Thyroid gland (tissue), 4 donors: Measurements from ENCODE around the gene MINAR1. TPM values are rescaled to one million over a fixed set of nuclear protein-coding genes. Genes with fewer than 3 reads are reported as not detected.

Source experiments
- DNase-seq, 2 donors: peaks; one replicate each; pipeline ENCODE4 v3.0.0-alpha.2; 2019
- H3K27ac ChIP-seq, 3 donors: fragments of 200-600 bp; sonication (generic); 1 replicate in 2 of 3; 2 replicates in 1 of 3; pipeline ENCODE4 v1.5.1; 2016 to 2019; ENCODE audit warnings: mild to moderate bottlenecking in 1 of 3, moderate library complexity in 1 of 3
- H3K27me3 ChIP-seq: fragments of 200-600 bp; sonication (generic); one replicate; pipeline ENCODE4 v1.5.1; 2019
- H3K36me3 ChIP-seq, 2 donors: fragments of 200-600 bp; sonication (generic); one replicate each; pipeline ENCODE4 v1.5.1; 2016 to 2019
- H3K4me1 ChIP-seq, 2 donors: fragments of 200-600 bp; sonication (generic); one replicate each; pipeline ENCODE4 v1.5.1; 2017 to 2019
- H3K4me3 ChIP-seq, 3 donors: fragments of 200-600 bp; sonication (generic); replicated peaks in 1 of 3; 1 replicate in 2 of 3; 2 replicates in 1 of 3; pipeline ENCODE4 v1.5.1; 2016; ENCODE audit warnings: mild to moderate bottlenecking in 1 of 3
- H3K9me3 ChIP-seq: fragments of 200-600 bp; sonication (generic); one replicate; pipeline ENCODE4 v1.5.1; 2017
- POLR2A ChIP-seq, 2 donors: fragments of 450-650 bp; IDR thresholded peaks; one replicate each; pipeline ENCODE4 v1.6.1; 2017; ENCODE audit warnings: antibody characterized with exemption in 2 of 2, mild to moderate bottlenecking in 2 of 2, moderate library complexity in 1 of 2
- WGBS, 2 donors: methylation state at CpG; one replicate each; pipeline ENCODE4 v1.1.5; 2017; 5-methylcytosine and 5-hydroxymethylcytosine counted together
- intact Hi-C: fragments of 100-400 bp; cut with DNase I; formaldehyde crosslinking; loops from one replicate; pipeline ENCODE4 v1.15.1; 2023
- total RNA-seq, 4 donors: library from RNA; depleted of rRNA; stranded (reverse); fragments of >200 nt; gene quantifications; one replicate each; pipeline ENCODE4 v1.2.3, GENCODE V29; 2016
- TF ChIP-seq, protein P1 (sequence below), 6 experiments: fragments of 200-600 bp in 3 of 6; fragments of 450-650 bp in 3 of 6; sonication (generic) in 3 of 6; IDR thresholded peaks; one replicate each; pipeline ENCODE4 v1.5.1; 2016 to 2019; ENCODE audit warnings: antibody characterized with exemption in 6 of 6, mild to moderate bottlenecking in 2 of 6, inconsistent platforms in 1 of 6, moderate library complexity in 1 of 6

The MINAR1 gene
- total RNA-seq, 4 donors from 2014 or later: 0.67 to 1.3 (median 1.1) TPM

DNA sequence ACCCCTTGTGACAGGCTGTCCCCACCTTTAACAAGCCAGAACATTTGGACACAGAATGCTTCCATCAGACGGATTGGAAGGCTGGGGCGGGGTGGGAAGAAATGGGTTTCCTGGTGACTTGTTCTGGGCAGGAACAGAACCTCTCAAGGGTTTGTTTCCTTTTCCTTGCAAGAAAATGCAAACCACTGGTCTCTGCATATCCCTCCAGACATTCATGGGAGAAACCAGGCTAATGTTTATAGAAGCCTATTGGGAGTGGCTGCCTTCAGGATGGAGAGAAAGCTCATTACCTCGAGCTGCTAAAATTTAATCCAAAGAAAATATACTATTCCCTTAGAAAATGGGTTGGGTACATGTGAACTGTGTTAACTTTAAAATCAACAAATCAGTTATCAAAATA lies 21.9 kb downstream of the MINAR1 start:
- H3K36me3 ChIP-seq: no peaks in the 10 kb centered on the region
- no peak for DNase-seq
- no peak overlapping the region for H3K27ac ChIP-seq
- H3K4me1 ChIP-seq: no peaks in the 10 kb centered on the region
- no peaks in the 10 kb centered on the region for H3K9me3 ChIP-seq
- intact Hi-C loops: no loop called here
- WGBS, 2 donors: 65 to 74% methylated on average over 3 of the region's 3 CpGs
- TF ChIP-seq POLR2A (IDR thresholded peaks at IDR 0.05): no peak
- TF ChIP-seq, protein P1, sequence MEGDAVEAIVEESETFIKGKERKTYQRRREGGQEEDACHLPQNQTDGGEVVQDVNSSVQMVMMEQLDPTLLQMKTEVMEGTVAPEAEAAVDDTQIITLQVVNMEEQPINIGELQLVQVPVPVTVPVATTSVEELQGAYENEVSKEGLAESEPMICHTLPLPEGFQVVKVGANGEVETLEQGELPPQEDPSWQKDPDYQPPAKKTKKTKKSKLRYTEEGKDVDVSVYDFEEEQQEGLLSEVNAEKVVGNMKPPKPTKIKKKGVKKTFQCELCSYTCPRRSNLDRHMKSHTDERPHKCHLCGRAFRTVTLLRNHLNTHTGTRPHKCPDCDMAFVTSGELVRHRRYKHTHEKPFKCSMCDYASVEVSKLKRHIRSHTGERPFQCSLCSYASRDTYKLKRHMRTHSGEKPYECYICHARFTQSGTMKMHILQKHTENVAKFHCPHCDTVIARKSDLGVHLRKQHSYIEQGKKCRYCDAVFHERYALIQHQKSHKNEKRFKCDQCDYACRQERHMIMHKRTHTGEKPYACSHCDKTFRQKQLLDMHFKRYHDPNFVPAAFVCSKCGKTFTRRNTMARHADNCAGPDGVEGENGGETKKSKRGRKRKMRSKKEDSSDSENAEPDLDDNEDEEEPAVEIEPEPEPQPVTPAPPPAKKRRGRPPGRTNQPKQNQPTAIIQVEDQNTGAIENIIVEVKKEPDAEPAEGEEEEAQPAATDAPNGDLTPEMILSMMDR (IDR thresholded peaks at IDR 0.05): no peak
- H3K27me3 ChIP-seq: no peaks in the 10 kb centered on the region
- H3K4me3 ChIP-seq: no peak overlapping the region

DNA sequence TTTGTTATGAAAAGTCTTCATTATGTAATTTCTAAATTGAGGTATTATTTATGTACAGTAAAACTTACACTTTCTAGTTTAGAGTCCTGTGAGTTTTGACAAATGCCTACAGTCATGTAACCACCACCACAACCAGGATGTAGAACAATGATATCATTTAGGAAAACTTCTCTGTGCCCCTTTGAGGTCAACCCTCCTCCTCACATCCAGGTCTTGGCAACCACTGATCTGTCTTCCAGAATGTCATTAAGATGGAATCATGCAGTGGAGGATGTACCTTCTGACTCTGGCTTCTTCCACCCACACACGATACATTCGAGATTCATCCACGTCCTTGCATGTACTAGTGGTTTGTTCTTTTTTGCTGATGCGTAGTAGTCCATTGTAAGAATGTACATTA lies 23.2 kb downstream of the MINAR1 start:
- H3K9me3 ChIP-seq: no peaks in the 10 kb centered on the region
- no peak for DNase-seq

DNA sequence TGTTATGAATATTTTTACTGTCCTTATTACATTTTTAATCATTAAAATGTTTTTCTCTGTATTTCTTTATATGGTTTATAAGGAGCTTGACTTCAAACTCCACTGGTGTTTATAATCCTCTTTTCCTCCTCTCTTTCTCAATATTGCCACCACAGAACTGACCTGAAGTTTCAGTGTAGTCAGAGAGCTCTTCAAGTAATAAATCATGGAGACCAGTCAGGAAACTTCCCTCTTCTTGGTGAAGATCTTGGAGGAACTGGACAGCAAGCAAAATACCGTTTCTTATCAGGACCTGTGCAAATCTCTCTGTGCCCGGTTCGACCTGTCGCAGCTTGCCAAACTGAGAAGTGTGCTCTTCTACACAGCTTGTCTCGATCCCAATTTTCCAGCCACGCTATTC lies 23.8 kb downstream of the MINAR1 start:
- WGBS, 2 donors: 92 to 95% methylated on average over 6 of the region's 6 CpGs
- TF ChIP-seq, protein P1 (IDR thresholded peaks at IDR 0.05): no peak
- no peak for TF ChIP-seq POLR2A (IDR thresholded peaks at IDR 0.05)
- Histone ChIP-seq H3K9me3 (no peaks in the 10 kb centered on the region), H3K36me3 (no peaks in the 10 kb centered on the region), H3K4me1 (no peaks in the 10 kb centered on the region), H3K4me3 (no peak overlapping the region), H3K27ac (no peak overlapping the region), H3K27me3 (no peaks in the 10 kb centered on the region)
- intact Hi-C loops: no loop called here
- no peak for DNase-seq

More for the DNA sequence above, 23.2 kb downstream of the MINAR1 start:
- Histone ChIP-seq H3K36me3 (no peaks in the 10 kb centered on the region), H3K4me1 (no peaks in the 10 kb centered on the region), H3K27me3 (no peaks in the 10 kb centered on the region), H3K27ac (no peak overlapping the region), H3K4me3 (no peak overlapping the region)
- WGBS, 2 donors: 95 to 97% methylated on average over 4 of the region's 4 CpGs
- TF ChIP-seq POLR2A (IDR thresholded peaks at IDR 0.05): no peak
- TF ChIP-seq, protein P1 (IDR thresholded peaks at IDR 0.05): no peak
- intact Hi-C loops: no loop called here

DNA sequence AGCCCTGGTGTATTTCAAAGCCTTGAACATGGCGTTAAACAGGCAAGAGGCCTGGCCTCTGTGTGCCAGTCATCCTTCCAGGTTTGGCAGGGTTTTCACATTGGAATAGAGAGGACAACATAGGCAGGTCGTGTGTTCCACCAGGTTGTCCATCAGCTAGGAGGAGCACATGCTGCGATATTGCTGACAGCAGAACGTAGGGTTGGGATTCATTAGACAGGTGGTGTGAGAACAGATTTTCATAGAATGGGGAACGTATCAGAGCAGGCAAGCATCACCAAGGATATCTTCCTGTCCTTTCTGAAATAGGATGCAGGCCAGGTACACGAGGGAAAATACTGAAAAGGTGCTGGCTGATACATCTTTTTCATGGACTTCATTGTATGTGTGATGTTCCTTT lies 26.4 kb downstream of the MINAR1 start:
- Histone ChIP-seq H3K27ac (no peak overlapping the region), H3K9me3 (no peaks in the 10 kb centered on the region), H3K36me3 (no peaks in the 10 kb centered on the region), H3K4me3 (no peak overlapping the region), H3K4me1 (no peaks in the 10 kb centered on the region), H3K27me3 (no peaks in the 10 kb centered on the region)
- TF ChIP-seq, protein P1 (IDR thresholded peaks at IDR 0.05): no peak
- no peak for DNase-seq
- 85 to 92% methylated on average over 6 of the region's 6 CpGs for WGBS, 2 donors
- intact Hi-C loops: no loop called here

DNA sequence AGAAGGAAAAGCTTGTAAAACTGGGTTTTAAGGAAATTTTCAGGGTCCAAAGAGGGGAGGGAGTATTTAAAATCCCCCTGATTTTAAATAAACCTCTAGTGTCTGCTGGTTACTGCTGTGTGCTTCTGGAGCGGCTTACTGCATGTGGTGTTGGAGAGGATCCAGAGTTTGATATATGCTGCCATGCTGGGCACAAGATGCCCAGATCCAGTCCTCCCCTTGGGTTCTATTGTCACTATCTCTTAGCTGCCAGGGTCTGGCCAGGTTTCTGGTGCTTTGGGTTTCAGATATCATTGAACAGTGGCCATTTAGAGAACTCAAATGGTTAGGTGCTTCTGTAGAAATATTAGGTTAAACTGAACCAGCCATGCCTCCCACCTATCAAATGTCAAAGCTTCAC lies 27.5 kb downstream of the MINAR1 start:
- no peaks in the 10 kb centered on the region for H3K36me3 ChIP-seq

More for the DNA sequence above, 27.5 kb downstream of the MINAR1 start:
- 92 to 100% methylated on average over 1 of the region's 1 CpG for whole genome bisulfite sequencing, 2 donors
- TF ChIP-seq POLR2A (IDR thresholded peaks at IDR 0.05): no peak
- TF ChIP-seq, protein P1 (IDR thresholded peaks at IDR 0.05): no peak
- H3K27me3 ChIP-seq: no peaks in the 10 kb centered on the region
- no peak for DNase-seq
- H3K9me3 ChIP-seq: no peaks in the 10 kb centered on the region
- H3K27ac ChIP-seq: no peak overlapping the region
- intact Hi-C loops: no loop called here
- no peak overlapping the region for H3K4me3 ChIP-seq
- H3K4me1 ChIP-seq: no peaks in the 10 kb centered on the region
